Activated T-cell treated with anti-CD3 and anti-CD28 coated beads for 24 hours (primary cell): ENCODE data around the gene NALCN.

Source experiments
- DNase-seq: peaks from one replicate; pipeline ENCODE4 v3.0.0-alpha.2; 2020; ENCODE audit warnings: low read depth

Gene NALCN

DNA sequence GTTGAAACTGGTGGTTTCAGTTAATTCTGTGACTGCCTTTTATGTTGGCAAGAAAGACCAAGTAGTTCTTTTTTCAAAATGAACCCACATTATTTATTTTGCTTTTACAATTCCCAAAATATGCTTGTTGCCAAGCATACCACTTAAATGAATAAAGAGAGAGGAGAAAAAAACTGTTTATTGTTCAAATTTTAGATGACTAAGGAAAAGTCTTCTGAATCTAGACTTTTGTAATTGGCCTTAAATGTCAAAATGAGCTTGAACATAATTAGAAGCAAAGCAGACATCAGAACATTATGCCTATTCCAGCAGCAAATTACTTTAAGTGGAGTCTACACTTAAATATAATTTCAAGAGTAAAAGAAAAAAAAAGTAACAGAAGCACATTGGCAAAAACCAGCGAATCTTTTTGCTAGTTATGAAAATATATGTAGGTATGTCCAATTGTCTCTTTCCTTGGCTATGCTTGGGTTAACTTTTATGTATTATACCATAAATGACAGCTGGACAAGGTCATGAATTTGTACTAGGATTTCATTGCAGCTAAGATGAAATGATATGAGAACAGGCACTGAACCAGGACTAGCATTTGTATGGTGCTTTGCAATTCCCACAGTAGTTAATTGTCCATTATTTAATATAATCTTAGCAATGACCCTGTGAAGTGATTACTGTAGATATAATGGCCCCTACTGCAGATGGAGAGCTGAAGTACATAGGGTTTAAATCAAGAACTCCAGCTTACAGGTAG is 211.9 kb downstream of the NALCN start:
- no peak for DNase-seq

DNA sequence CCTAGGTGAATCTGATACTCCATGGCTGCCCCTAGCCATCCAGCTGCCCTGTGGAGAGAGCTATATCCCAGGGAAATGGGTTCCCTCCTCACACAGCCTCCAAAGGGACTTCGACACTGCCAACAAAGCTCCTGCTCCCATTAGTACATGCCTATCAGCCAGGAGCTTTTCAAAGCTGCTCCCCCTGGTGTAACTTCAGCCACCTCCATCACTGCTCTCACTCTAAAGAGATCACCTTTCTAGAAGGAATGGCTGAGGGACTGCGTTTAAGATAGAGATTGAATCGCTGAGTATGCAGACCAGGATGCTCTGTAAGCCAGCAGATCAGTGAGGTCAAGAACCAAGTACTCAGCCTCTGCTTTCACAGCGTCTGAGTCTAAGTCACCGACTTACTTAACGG is 213.7 kb downstream of the NALCN start:
- DNase-seq: no peak

DNA sequence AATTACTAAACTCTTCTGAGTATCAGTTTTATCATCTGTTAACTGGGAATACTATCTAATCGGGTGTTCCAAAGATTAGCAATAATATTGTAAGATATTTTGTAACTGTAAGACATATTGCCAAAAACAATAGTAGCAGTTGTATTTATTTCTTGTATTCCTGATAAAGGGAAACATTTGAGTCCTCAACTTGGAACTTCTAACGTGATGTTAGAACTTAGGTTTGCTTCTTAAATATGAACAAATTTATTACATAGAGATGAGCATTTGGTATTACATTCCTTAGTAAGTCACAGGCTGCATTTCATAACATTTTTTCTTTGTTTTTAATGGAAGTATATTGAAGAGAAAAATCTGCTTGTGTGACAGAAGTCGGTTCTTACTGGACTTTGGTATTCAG is 225.3 kb downstream of the NALCN start:
- DNase-seq: no peak

DNA sequence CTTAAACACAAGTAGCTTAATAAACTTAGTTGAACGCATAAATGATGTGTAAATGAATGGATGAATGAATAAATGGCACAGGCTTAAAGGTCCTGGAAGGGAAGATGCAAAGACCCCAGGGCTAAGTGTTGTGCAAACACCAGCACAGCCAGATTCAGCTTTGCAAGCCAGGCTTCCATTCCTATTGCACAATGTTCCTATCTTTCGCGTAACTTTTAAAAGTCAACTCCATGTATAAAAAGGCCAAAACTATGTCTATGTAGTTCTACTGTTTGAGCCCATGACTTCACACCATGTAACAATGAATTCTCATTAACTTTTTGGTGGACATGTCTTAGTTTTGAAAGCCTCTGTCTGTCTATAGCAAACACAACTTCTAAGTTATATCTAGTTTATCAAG is 226.0 kb downstream of the NALCN start:
- no peak for DNase-seq

DNA sequence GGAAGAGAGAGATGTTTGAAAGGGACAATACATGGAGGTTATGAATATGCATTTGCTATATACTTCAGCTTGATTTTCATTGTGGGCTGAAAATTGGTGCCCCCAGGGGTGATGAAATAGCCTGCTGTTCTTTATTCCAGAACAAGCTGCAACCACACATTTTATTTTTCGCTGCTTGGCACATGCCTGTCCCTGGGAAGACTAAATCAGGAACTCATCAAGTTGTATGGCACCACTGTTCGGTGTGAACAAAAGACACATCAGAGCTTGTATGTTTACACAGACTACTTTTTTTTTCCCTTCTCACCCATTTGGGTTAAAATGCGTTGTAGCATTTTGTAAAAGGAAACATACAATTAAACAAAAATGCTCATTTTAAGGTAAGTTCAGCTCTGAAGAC is 230.7 kb downstream of the NALCN start:
- no peak for DNase-seq

DNA sequence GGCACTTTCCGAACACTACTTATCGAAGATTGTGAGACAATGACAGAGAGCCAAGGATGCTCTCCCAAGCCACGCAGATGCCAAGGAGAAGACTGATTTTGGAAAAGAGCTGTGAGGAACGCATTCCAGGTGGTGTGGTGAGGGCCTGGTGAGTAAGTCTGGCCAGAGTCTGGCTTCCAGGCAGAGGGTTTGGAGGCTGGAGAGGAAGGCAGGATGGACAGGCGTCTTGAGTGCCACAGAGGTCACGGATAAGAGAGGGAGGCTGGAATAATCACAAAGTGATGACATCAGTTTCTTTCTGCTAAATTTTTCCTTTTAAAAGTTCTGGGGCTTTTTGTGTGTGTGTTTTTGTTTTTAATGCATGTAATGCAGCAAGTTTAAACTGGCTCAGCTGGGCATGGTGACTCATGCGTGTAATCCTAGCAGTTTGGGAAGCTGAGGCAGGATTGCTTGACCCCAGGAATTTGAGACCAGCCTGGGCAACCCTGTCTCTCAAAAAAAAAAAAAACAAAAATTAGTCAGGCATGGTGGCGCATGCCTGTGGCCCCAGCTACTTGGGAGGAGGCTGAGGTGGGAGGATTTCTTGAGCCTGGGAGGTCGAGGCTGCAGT is 235.1 kb downstream of the NALCN start:
- DNase-seq: no peak

DNA sequence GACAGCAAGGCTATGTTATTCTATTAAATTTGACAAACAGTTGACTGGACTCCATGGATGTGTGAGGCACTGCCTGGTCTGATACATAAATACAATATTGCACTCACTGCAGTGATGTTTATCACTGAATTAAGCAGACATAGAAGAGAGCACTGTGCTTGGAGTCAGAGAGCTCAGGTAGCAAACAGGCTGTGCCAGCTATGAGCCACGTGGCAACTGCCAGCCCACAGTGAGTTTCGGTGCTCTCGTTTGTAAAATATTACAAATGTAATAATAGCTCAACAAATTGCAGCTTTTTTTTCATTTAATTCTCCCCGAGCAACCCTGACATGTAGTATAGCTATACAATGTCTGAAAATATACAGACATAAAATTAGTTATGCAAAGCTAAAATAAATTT is 237.3 kb downstream of the NALCN start:
- no peak for DNase-seq

DNA sequence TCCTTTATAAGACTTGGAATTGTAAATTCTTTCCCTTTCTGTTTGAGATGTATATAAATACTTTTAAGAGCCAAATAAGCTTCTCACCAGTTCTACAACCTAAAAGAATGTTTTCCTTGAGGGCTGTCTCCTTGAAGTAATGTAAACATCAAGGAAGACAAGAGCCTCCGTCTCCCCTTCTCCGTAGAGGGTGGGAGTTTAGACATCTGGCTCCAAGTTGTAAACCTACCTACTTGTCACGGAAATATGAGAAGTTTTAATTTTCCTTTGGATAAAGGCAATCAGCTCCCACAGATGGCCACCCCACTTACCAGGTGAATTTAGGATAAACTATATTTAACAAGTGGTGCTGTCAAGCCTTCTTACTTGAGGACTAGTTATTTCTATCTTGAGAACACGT is 237.9 kb downstream of the NALCN start:
- no peak for DNase-seq

DNA sequence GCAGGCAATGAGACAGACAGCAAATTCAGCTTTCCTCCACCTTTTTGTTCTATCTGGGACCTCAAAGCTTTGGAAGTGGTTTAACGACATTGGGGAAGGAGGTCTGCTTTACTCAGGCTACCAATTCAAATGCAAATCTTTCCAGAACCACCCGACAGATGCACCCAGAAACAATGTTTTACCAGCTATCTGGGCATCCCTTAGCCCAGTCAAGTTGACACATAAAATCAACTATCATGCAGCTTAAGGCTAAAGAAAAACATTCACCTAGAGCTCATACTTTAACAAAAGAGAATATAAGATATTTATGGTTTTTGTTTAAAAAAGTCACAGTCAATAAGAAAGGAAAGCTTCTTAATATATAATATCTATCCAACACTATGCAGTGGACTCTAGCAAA is 246.0 kb downstream of the NALCN start:
- DNase-seq: no peak

DNA sequence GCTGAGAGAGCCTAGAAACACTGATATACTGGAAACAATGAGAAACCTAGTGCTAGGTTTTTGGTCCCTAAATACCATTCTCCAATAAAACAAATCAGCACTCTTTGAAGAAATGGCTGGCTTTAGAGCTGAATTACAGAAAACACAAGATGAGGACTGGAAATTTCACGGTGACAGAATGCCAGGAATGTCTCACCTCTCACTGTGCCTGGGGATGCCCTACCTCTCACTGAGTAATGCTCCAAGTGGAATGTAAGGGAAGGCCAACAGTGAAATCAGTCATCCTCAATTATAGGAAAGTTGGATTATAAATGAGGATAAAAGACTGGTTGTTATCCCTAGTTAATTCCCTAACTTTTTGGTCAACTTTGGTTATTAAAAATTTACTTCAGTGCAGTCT is 259.0 kb downstream of the NALCN start:
- DNase-seq: no peak

DNA sequence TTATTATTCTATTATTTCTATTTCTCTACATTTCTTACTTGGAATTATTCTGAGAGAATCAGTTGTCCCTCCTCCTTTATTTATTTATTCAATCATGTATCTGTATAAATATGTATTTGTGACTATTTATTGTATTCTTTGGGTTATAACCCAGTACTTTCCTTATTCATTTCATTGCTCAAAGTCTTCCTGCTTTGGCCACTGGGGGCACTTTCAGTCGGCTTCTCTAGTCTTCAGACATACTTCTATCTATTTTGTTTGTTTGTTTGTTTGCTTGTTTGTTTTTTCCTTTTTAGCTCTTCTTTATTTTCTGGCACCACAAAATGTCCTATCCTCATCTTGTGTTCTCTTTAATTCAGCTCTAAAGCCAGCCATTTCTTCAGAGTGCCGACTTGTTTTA is 260.4 kb downstream of the NALCN start:
- no peak for DNase-seq

DNA sequence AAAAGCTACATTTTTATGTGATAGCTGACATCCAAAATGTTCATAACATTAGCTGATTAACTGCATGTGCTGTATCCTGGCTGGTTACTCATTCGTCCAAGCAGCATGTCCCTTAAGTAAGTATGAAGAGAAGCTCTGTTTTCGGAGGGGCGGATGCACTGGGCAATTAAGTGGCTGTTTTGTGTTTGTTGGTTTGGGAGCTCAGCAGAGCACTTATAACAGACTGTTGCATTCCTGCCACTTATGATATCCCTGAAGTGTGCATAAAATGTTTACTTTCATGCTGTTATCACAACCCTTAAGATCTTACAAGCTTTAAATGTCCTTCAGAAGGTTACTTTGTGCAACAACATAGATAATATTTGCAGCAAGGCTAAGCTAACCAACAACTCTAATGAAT is 264.1 kb downstream of the NALCN start:
- no peak for DNase-seq

DNA sequence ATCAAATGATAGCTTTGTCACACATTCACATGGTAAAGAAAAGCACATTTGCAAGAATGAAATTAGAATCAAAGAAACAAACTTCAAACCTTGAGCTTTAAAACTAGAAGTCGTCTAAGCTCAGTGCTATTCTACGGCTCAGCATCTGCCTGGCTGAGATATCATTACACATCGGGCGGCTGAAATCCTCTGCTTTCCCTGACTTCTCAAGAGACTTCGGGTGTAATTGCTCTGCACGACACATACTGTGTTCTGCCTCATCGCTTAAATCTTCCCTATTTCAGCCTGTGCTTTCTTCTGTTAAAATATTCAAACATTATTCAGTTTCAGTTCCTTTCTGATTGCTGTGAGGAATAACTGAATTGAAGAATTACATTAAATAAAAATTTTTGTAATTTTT is 265.3 kb downstream of the NALCN start:
- no peak for DNase-seq

DNA sequence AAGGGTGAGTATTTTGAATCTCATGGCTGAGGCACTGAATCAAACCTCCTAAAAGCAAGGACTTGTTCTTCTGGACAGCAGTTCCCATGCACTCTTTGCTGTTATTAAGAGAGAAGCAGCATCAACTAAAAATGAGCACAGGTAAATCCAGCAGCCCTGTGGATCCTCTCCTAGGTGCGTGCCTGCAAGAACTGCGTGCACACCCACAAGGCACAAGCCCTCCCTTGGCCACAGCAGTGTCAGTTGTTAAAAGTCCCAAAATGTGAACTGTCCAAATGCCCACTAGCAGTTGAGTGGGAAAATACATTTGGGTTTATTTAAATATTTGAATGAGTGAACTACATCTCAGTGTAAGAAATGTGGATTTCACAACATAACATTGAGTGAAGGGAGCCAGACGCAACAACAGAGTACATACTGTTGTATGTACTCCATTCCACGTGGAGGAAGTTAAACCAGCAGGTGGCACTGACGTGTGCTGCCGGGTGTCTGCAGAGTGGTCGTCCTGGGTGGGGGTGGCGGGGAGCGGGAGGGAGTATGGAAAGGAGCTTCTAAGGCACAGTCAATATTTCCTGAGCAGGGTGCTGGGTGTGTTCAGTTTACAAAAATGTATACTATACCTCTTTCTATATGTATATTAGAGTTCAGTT is 266.4 kb downstream of the NALCN start:
- no peak for DNase-seq

DNA sequence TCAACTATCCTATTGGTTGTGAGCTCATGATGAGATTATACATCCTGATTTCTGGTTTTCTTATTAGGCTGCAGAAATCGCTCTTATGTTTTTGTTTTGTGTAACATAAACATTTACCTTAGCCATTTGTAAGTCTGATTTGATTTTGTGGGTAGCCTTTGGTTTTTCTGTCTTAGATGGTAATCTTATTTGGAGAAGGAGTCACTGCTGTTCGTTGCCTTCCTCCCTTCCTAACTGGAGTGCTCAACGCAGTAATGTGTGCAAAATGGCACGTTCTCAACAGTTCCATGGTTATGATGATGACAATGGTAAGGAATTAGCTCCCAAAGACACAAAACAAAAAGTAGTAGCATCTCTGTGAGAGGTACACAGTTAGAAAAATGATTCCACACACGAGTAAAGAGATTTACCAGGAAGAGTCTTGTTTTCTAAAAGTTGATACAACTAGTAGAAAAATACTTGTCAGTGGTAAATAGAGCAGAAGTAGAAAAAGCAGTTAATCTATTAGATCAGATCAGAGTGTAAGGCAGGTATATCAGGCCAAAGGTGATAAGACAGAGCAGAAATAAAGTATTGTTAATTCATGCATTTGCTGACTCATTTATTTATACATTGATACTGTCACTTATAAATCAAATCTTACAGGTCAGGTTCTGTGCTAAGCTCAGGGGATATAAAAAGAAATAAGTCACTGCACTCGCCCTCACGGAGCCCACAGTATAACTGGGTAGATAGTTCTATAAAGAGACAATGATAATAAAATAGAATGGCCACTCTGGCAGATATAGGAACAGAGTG is 270.0 kb downstream of the NALCN start:
- DNase-seq: no peak

DNA sequence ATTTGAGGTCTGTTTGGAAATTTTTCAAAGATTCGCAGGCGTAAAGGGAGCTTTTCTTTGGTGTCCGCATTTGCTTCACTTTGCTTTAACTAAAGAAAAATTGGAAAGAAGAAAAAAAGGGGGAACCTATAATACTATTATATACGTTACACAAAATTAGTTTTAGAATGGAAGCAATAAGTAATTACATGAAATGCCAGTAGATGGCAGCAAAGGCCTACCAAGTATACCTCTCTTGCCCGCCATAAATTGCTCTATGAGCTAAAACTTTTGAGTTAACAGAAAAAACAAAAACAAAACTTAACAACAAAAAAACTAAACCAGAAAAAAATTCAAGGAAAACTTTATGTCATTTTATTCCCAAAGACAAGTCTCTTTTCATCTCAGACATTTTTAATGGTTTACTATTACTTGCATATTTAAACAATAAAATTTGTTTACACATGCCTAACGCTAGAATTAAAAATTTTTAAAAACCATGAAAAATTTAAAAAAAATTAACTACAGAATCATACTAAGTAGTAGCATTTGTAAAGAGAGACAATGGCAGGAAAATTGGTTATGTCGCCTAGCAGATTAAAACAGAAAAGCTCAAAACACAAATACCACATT is 271.4 kb downstream of the NALCN start:
- peak; percentile 5 for DNase-seq

DNA sequence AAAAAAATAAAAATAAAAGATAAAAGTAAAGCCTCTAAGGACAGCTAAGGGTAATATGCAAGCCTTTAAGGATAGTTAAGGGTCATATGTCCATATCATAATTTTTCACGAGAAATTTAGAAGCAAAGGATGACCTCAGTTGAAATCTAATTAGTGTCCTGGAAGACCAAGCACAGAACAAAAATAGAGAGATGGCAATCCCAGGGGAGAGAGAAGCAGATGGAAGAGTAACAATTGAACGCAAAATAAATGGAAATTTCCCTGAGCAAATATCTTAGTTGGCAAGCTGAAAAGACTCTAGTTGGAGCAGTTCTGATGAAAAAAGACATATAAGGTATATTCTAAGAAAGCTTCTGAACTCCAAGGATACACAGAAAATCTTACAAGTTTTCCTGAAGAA is 275.4 kb downstream of the NALCN start:
- DNase-seq: no peak

DNA sequence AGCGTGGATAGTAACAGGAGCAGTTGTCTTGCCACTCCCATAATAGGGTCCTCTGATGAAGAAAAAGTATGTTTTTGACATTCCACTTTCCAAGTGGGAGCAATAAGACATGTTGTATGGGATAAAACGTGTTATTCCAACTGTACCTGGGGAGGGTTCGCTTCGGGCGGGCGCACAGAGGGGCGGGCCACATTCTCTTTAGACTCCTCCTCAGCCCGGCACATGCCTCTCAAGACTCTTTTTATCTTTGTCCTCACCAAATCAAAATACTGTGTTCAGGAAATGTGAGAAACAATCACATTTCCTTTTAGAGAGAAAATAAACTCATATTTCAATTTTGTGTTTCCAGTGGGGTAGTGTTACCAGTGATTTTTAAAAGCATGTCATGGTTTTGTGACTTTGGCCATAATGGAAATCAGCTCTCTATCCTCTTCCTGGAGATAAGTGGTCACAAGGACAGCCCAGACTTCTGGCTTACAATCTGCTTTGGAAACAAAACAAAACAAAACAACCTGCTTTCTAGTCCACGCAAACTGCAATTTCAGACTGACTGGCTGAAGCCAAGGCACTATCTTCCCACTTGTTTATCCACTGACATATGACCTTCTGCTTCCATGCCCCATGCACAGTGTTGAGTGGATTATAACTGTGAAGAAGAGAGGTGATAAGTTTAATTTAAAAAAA is 276.1 kb downstream of the NALCN start:
- DNase-seq: no peak

DNA sequence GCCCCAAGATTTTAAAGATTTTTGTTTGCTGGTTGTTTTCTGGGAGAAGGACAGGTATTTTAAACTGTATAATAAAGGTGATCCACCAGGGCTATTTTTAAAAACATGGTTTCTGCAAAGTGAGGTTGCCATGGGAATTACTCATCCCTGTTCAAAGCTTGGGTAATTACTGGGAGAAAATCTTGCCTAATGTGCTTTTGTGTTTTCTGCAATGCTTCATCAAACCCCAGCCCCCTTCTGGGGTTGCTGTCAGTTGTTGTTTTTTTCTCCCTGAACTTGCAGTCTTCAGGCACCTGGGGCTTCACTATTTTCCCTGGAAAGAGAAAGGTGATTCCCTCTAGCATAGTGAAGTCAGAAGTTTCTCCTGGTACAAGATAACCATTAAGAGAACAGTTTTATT is 277.2 kb downstream of the NALCN start:
- DNase-seq: no peak

DNA sequence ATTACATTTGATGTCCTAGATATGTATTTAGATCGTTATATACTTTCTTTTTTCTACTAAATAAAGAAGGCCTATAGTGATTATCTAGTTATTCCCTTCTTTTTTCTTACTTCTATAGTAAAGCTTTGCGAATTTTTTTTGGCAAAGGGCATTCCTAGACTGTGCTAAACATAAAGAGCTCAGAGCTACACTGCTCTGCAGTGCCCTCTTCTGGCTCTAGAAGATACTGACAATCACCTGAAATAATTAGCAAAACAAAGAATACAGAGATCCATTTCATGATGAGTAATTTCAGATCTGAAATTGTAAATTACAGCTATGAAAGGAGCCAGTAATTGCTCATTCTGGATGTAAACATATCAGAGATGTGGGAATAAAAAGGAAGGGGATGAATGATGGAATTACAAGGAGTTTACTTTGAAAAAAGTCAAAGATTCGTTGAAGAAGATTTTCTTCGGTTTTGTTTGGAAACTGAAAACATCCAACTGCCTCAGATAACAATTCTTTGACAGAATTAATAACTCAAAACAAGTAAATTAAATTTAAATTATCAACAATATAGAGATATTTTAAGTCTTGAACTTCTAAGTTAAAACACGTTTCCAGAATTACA is 288.5 kb downstream of the NALCN start:
- DNase-seq: no peak

DNA sequence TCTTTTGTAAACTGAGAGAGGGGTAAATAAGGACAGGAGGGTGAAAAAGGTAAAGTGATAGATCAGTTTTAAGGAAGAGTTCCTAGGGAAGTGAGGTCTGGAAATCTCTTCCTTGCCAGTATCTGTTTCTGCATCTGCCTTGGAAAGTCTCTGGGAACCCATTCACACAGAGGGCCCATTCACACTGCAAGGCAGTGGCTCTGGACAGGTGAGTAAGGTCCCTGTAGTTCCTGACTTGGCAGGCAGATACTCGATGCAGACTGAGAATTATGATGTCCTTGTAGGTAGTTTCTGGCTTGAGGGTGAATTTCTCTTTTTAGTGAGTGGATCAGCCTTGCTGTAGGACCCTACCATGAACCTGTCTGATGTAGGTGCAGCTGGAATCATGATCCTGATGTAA is 293.3 kb downstream of the NALCN start:
- DNase-seq: no peak
